Liver (tissue), 9 donors: ENCODE data around the gene ALOX15. TPM values are rescaled to one million over a fixed set of nuclear protein-coding genes. Genes with fewer than 3 reads are reported as not detected.

Experiments
- DNase-seq: peaks from one replicate; pipeline ENCODE4 v3.0.0-alpha.2; 2017; ENCODE audit warnings: low spot score
- H3K27ac ChIP-seq, 2 donors: one replicate each; pipeline ENCODE4 v1.7.0; 2013; ENCODE audit warnings: inconsistent platforms in 2 of 2, low read length in 2 of 2, control low read depth in 1 of 2, low read depth in 1 of 2, mild to moderate bottlenecking in 1 of 2
- H3K27me3 ChIP-seq, 4 donors: one replicate each; pipeline versions ENCODE4 v1.6.1 to v1.7.0; 2013; ENCODE audit warnings: low read length in 3 of 4, inconsistent platforms in 1 of 4, mild to moderate bottlenecking in 1 of 4, moderate library complexity in 1 of 4; ENCODE audit not compliant: control insufficient read depth in 4 of 4, insufficient read depth in 4 of 4
- H3K36me3 ChIP-seq, 4 donors: one replicate each; pipeline versions ENCODE4 v1.6.1 to v1.7.0; 2013; ENCODE audit warnings: low read length in 3 of 4, mild to moderate bottlenecking in 3 of 4, low read depth in 1 of 4, moderate library complexity in 1 of 4; ENCODE audit not compliant: control insufficient read depth in 4 of 4, insufficient read depth in 3 of 4
- H3K4me1 ChIP-seq, 4 donors: one replicate each; pipeline versions ENCODE4 v1.6.1 to v1.7.0; 2013; ENCODE audit warnings: low read length in 3 of 4, mild to moderate bottlenecking in 3 of 4, moderate library complexity in 1 of 4; ENCODE audit not compliant: control insufficient read depth in 4 of 4, insufficient read depth in 4 of 4
- H3K4me3 ChIP-seq, 3 donors: one replicate each; pipeline versions ENCODE4 v1.6.1 to v1.7.0; 2013; ENCODE audit warnings: low read length in 3 of 3, control low read depth in 1 of 3, low read depth in 1 of 3, mild to moderate bottlenecking in 1 of 3
- H3K9ac ChIP-seq, 2 donors: one replicate each; pipeline ENCODE4 v1.7.0; 2013; ENCODE audit warnings: low read length in 2 of 2, mild to moderate bottlenecking in 2 of 2, moderate library complexity in 2 of 2, control low read depth in 1 of 2, low read depth in 1 of 2
- H3K9me3 ChIP-seq, 4 donors: one replicate each; pipeline versions ENCODE4 v1.6.1 to v1.7.0; 2013; ENCODE audit warnings: low read length in 3 of 4; ENCODE audit not compliant: control insufficient read depth in 4 of 4
- ATF3 ChIP-seq: IDR thresholded peaks from 2 replicates; pipeline ENCODE4 v1.6.1; 2016; ENCODE audit warnings: antibody characterized with exemption
- EGR1 ChIP-seq, 2 donors: IDR thresholded peaks; 2 replicates each; pipeline ENCODE4 v1.6.1; 2016 to 2018; ENCODE audit warnings: antibody characterized with exemption in 2 of 2, low read depth in 2 of 2
- FOXA1 ChIP-seq: IDR thresholded peaks from 2 replicates; pipeline ENCODE4 v1.6.1; 2016; ENCODE audit warnings: antibody characterized with exemption
- FOXA2 ChIP-seq: IDR thresholded peaks from 2 replicates; pipeline ENCODE4 v1.6.1; 2016; ENCODE audit warnings: antibody characterized with exemption
- GABPA ChIP-seq, 2 donors: IDR thresholded peaks in 1 of 2; conservative IDR thresholded peaks in 1 of 2; 2 replicates each; pipeline ENCODE4 v1.6.1; 2016; ENCODE audit warnings: antibody characterized with exemption in 2 of 2, mild to moderate bottlenecking in 1 of 2, moderate library complexity in 1 of 2
- HNF4A ChIP-seq, 2 donors: conservative IDR thresholded peaks; 2 replicates each; pipeline ENCODE4 v1.6.1; 2016; ENCODE audit warnings: antibody characterized with exemption in 2 of 2, mild to moderate bottlenecking in 2 of 2
- HNF4G ChIP-seq: IDR thresholded peaks from 2 replicates; pipeline ENCODE4 v1.6.1; 2016; ENCODE audit warnings: antibody characterized with exemption
- JUND ChIP-seq, 2 donors: IDR thresholded peaks; 2 replicates each; pipeline ENCODE4 v1.6.1; 2016; ENCODE audit warnings: antibody characterized with exemption in 2 of 2
- MAX ChIP-seq: IDR thresholded peaks from 2 replicates; pipeline ENCODE4 v1.6.1; 2016; ENCODE audit warnings: antibody characterized with exemption
- NR2F2 ChIP-seq: IDR thresholded peaks from 2 replicates; pipeline ENCODE4 v1.6.1; 2016; ENCODE audit warnings: antibody characterized with exemption
- RAD21 ChIP-seq, 2 donors: IDR thresholded peaks; 2 replicates each; pipeline ENCODE4 v1.6.1; 2016; ENCODE audit warnings: antibody characterized with exemption in 2 of 2, mild to moderate bottlenecking in 2 of 2
- REST ChIP-seq: IDR thresholded peaks from 2 replicates; pipeline ENCODE4 v1.6.1; 2016; ENCODE audit warnings: antibody characterized with exemption, mild to moderate bottlenecking
- SP1 ChIP-seq: IDR thresholded peaks from 2 replicates; pipeline ENCODE4 v1.6.1; 2018; ENCODE audit warnings: antibody characterized with exemption, mild to moderate bottlenecking
- TAF1 ChIP-seq: conservative IDR thresholded peaks from 2 replicates; pipeline ENCODE4 v1.6.1; 2016; ENCODE audit warnings: antibody characterized with exemption, mild to moderate bottlenecking
- YY1 ChIP-seq: IDR thresholded peaks from 2 replicates; pipeline ENCODE4 v1.6.1; 2016; ENCODE audit warnings: antibody characterized with exemption, mild to moderate bottlenecking
- ZBTB33 ChIP-seq: IDR thresholded peaks from 2 replicates; pipeline ENCODE4 v1.6.1; 2016; ENCODE audit warnings: antibody characterized with exemption
- WGBS: extraction: QIAGEN DNeasy Blood & Tissue Kit; methylation state at CpG from one replicate; pipeline ENCODE4 v1.1.7; 2013; 5-methylcytosine and 5-hydroxymethylcytosine counted together
- polyA plus RNA-seq, 2 donors: library from polyadenylated mRNA; stranded (reverse) in 1 of 2; unstranded in 1 of 2; fragments of 200-250 nt in 1 of 2; fragments of >200 nt in 1 of 2; fragmentation: Nextera tagmentation in 1 of 2; extraction: Ambion mirVana in 1 of 2; gene quantifications; one replicate each; pipeline versions ENCODE4 v1.2.1 to v1.2.3, GENCODE V29; 2013 to 2015
- total RNA-seq, 2 donors: library from RNA; depleted of rRNA; stranded (reverse); fragments of >200 nt; gene quantifications; one replicate each; pipeline ENCODE4 v1.2.3, GENCODE V29; 2014
- TF ChIP-seq, protein P1 (sequence below): fragments of 150-350 bp; IDR thresholded peaks from 2 replicates; pipeline ENCODE4 v1.5.1; 2017; ENCODE audit warnings: improper control_type of control experiment, low read depth, low read length; ENCODE audit not compliant: missing input control
- donor health status: healthy.
- donor health status: healthy.
- donor health status: healthy.
- donor health status: healthy.
- donor health status: healthy.

Gene ALOX15
- total and polyA plus RNA-seq, 4 donors: 0.03 to 1.7 TPM; not detected in 2

GRCh38 chr17:4632581-4632920 lies 8.9 kb downstream of the ALOX15 start:
- WGBS: 71% methylated on average over 7 of the region's 7 CpGs
- Histone ChIP-seq H3K4me3 (no peak overlapping the region), H3K27me3 (no peaks in the 10 kb centered on the region), H3K27ac (no peak overlapping the region), H3K36me3 (no peaks in the 10 kb centered on the region), H3K4me1 (peaks cover 0 to 6% (median 0%) of the 10 kb centered on the region in 4 donors), H3K9ac (no peak overlapping the region), H3K9me3 (no peaks in the 10 kb centered on the region)
- no peak for TF ChIP-seq MAX
- TF ChIP-seq REST: no peak
- TF ChIP-seq YY1: no peak
- no peak for TF ChIP-seq NR2F2
- TF ChIP-seq ATF3: no peak
- no peak for TF ChIP-seq FOXA2
- TF ChIP-seq TAF1: no peak
- TF ChIP-seq SP1: no peak
- TF ChIP-seq, protein P1, sequence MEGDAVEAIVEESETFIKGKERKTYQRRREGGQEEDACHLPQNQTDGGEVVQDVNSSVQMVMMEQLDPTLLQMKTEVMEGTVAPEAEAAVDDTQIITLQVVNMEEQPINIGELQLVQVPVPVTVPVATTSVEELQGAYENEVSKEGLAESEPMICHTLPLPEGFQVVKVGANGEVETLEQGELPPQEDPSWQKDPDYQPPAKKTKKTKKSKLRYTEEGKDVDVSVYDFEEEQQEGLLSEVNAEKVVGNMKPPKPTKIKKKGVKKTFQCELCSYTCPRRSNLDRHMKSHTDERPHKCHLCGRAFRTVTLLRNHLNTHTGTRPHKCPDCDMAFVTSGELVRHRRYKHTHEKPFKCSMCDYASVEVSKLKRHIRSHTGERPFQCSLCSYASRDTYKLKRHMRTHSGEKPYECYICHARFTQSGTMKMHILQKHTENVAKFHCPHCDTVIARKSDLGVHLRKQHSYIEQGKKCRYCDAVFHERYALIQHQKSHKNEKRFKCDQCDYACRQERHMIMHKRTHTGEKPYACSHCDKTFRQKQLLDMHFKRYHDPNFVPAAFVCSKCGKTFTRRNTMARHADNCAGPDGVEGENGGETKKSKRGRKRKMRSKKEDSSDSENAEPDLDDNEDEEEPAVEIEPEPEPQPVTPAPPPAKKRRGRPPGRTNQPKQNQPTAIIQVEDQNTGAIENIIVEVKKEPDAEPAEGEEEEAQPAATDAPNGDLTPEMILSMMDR: no peak
- no peak for TF ChIP-seq HNF4A (conservative IDR thresholded peaks at IDR 0.05)
- no peak for TF ChIP-seq EGR1 (IDR thresholded peaks at IDR 0.05; ENCODE audit: low read depth in 2 of 2)
- no peak for TF ChIP-seq RAD21 (IDR thresholded peaks at IDR 0.05)
- TF ChIP-seq HNF4G: no peak
- TF ChIP-seq FOXA1: no peak
- TF ChIP-seq ZBTB33: no peak
- DNase-seq: no peak

- DNase-seq: no peak
- 79% methylated on average over 21 of the region's 21 CpGs for WGBS
- Histone ChIP-seq H3K9me3 (no peaks in the 10 kb centered on the region), H3K4me1 (peaks cover 0 to 6% (median 0%) of the 10 kb centered on the region in 4 donors), H3K36me3 (no peaks in the 10 kb centered on the region), H3K27ac (no peak overlapping the region), H3K9ac (no peak overlapping the region), H3K4me3 (no peak overlapping the region), H3K27me3 (no peaks in the 10 kb centered on the region)
- TF ChIP-seq FOXA2: no peak
- TF ChIP-seq HNF4A (conservative IDR thresholded peaks at IDR 0.05): no peak
- no peak for TF ChIP-seq REST
- TF ChIP-seq MAX: no peak
- TF ChIP-seq, protein P1: no peak
- no peak for TF ChIP-seq FOXA1
- TF ChIP-seq GABPA (IDR thresholded peaks at IDR 0.05 in 1 of 2, conservative IDR thresholded peaks at IDR 0.05 in 1 of 2): no peak
- TF ChIP-seq EGR1 (IDR thresholded peaks at IDR 0.05; ENCODE audit: low read depth in 2 of 2): no peak
- no peak for TF ChIP-seq JUND (IDR thresholded peaks at IDR 0.05)
- no peak for TF ChIP-seq NR2F2
Measured at GRCh38 chr17:4631836-4632580, 9.5 kb downstream of the ALOX15 start.
